Right forelimb (tissue), 1 donor: ENCODE measurements around the gene UGT1A6.
"Not testable (repeated sequence)": the region's sequence is repeated elsewhere in the genome, so short reads cannot be mapped to it uniquely, and the experiment has no call there.

Source experiments
- DNase-seq: peaks from one replicate; pipeline ENCODE4 v3.0.0-alpha.2; 2018

Gene UGT1A6

GRCh38 chr2:233736868-233737653 lies 44.4 kb downstream of the UGT1A6 start:
- not testable (repeated sequence) for DNase-seq

- no peak for DNase-seq
Measured at GRCh38 chr2:233740870-233741269, 48.2 kb downstream of the UGT1A6 start.

GRCh38 chr2:233743464-233744259 lies 51.0 kb downstream of the UGT1A6 start:
- no peak for DNase-seq

GRCh38 chr2:233745073-233745755 lies 52.5 kb downstream of the UGT1A6 start:
- DNase-seq: no peak

- DNase-seq: not testable (repeated sequence)
Measured at GRCh38 chr2:233745838-233746237, 53.1 kb downstream of the UGT1A6 start.

- DNase-seq: no peak
Measured at GRCh38 chr2:233746475-233747282, 54.0 kb downstream of the UGT1A6 start.

- no peak for DNase-seq
Measured at GRCh38 chr2:233747283-233747544, 54.5 kb downstream of the UGT1A6 start.

- not testable (repeated sequence) for DNase-seq
Measured at GRCh38 chr2:233750689-233751088, 58.0 kb downstream of the UGT1A6 start.

- DNase-seq: not testable (repeated sequence)
Measured at GRCh38 chr2:233751212-233752009, 58.7 kb downstream of the UGT1A6 start.

GRCh38 chr2:233754872-233755611 lies 62.4 kb downstream of the UGT1A6 start:
- DNase-seq: no peak

- DNase-seq: no peak
Measured at GRCh38 chr2:233756429-233757081, 63.9 kb downstream of the UGT1A6 start.

GRCh38 chr2:233758141-233758540 lies 65.5 kb downstream of the UGT1A6 start:
- DNase-seq: no peak

- no peak for DNase-seq
Measured at GRCh38 chr2:233758849-233759248, 66.2 kb downstream of the UGT1A6 start.

GRCh38 chr2:233760043-233760442 lies 67.4 kb downstream of the UGT1A6 start, which contains the start of gene UGT1A1:
UGT1A1 (plus strand) TSS chr2:233760270; CDS start chr2:233760288, 18 bp downstream.
- DNase-seq: no peak

- no peak for DNase-seq
Measured at GRCh38 chr2:233761040-233761769, 68.5 kb downstream of the UGT1A6 start.

GRCh38 chr2:233764264-233764663 lies 71.6 kb downstream of the UGT1A6 start:
- no peak for DNase-seq

GRCh38 chr2:233764761-233765160 lies 72.1 kb downstream of the UGT1A6 start:
- DNase-seq: no peak

GRCh38 chr2:233766416-233766815 lies 73.7 kb downstream of the UGT1A6 start:
- DNase-seq: no peak

GRCh38 chr2:233768076-233768475 lies 75.4 kb downstream of the UGT1A6 start:
- DNase-seq: no peak

GRCh38 chr2:233769260-233769659 lies 76.6 kb downstream of the UGT1A6 start:
- DNase-seq: no peak
